AG09309 (cell line): ENCODE results near the gene KCTD1.

Source experiments
- DNase-seq: peaks from one replicate; pipeline ENCODE4 v3.0.0-alpha.2; 2010; ENCODE audit warnings: low read depth
- H3K4me3 ChIP-seq: 2 replicates; pipeline ENCODE4 v1.5.1; 2011; ENCODE audit warnings: mild to moderate bottlenecking, low read depth, low read length, moderate library complexity; ENCODE audit not compliant: control insufficient read depth
- TF ChIP-seq, protein P1 (sequence below): IDR thresholded peaks from 2 replicates; pipeline ENCODE4 v1.5.1; 2011; ENCODE audit warnings: mild to moderate bottlenecking, low read depth, low read length, inconsistent platforms; ENCODE audit not compliant: insufficient read depth, control insufficient read depth; ENCODE audit errors: missing control alignments

The KCTD1 gene

DNA sequence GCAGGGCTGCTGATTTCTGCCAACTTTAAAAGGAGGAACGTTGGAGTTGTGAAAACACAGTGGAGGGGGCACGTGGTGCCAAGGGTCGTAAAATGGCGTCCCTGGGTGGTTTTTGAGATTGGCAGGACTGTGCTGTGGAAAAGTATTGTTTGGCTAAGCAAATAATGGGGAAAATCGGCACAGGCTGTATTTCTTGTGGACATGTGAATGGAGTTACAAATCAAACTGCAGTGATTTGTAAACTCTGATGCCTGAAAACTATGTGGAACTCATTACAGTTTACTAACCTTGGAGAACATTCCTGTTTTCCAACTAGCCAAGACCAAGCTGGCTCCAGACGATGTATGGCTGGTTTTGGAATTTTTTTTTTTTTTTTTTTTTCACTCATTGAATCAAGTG, 68.7 kb downstream of the KCTD1 start:
- no peak overlapping the region for H3K4me3 ChIP-seq
- DNase-seq: peak; percentile 46

DNA sequence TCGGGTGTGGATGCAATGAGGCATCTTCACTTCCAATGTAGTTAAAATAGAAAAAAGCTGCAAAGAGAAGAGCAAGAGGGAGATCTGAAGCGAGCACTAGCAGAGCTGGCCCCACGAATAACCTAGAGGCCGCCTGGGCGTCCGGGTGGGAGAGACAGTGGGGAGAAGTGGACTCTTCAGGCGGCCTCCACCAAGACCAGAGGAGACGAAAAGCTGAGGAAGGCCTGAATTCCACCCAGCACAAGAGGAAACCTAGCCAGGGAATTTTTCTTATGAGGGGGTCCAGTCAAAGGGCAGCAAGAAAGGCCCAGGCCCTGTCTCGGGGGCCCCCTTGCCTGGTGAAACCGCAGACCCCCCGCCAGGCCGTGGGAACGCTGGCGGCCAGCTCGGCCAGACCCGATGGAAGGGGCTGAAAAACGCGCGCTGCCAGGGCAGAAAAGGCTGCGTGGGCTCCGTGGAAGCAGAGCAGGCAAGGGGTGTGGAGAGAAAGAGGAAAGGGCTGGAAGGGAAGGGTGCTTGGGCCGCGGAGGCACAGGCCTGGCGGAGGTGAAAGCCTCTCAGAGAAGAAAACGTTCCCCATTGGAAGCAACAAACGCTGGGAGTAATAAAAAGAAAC, 69.2 kb downstream of the KCTD1 start:
- no peak overlapping the region for H3K4me3 ChIP-seq
- DNase-seq: no peak
- TF ChIP-seq, protein P1, sequence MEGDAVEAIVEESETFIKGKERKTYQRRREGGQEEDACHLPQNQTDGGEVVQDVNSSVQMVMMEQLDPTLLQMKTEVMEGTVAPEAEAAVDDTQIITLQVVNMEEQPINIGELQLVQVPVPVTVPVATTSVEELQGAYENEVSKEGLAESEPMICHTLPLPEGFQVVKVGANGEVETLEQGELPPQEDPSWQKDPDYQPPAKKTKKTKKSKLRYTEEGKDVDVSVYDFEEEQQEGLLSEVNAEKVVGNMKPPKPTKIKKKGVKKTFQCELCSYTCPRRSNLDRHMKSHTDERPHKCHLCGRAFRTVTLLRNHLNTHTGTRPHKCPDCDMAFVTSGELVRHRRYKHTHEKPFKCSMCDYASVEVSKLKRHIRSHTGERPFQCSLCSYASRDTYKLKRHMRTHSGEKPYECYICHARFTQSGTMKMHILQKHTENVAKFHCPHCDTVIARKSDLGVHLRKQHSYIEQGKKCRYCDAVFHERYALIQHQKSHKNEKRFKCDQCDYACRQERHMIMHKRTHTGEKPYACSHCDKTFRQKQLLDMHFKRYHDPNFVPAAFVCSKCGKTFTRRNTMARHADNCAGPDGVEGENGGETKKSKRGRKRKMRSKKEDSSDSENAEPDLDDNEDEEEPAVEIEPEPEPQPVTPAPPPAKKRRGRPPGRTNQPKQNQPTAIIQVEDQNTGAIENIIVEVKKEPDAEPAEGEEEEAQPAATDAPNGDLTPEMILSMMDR: no peak

More for the DNA sequence above, 68.7 kb downstream of the KCTD1 start:
- TF ChIP-seq, protein P1: no peak

DNA sequence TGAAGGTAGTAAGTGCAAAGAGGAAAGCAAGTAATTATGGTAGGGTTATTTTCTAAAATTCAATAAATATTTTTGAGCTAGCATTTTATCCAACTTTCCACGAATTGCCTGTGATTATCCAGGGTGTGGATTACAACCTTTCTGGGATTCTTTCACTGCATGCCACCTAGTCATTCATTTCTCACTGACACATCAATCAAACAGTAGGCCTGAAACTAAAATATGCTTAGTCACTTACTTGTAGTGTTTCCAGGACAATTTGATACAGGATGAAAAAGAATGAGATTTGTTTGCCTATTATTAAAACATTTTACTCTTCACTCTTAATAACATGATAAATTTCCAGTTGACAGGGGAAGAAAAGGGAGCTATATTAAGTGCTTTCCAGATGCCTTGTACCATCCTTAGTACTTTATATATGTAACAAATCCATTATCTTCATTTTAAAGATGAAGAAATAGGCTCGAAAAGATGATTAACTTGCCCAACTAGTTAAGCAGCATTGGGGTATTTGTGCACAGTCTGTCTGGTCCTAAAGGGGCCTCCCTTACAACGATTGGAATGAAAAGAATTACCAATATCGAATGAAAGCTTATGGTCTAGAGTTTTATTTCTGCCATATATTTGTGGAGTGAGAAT, 70.4 kb downstream of the KCTD1 start:
- no peak overlapping the region for H3K4me3 ChIP-seq
- DNase-seq: no peak
- TF ChIP-seq, protein P1: no peak

DNA sequence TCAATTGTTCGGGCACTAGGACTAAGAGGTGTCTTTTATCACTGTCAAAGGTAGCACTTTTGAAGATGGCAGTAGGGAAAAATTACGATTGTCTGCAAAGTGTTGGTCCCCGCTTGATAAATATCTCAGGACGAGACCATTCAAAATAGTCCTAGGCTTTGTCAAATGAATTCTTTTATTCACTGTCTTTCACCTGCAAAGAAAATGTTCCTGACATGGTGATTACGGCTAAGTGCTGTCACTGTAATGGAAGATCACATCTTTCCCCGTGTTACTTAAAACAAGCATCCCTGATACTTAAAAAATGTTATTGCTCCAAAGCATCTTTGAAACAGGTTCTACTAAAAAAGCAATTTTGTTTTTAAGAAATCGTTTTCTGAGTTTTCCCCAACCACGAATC, 71.7 kb downstream of the KCTD1 start:
- TF ChIP-seq, protein P1: no peak
- no peak for DNase-seq

DNA sequence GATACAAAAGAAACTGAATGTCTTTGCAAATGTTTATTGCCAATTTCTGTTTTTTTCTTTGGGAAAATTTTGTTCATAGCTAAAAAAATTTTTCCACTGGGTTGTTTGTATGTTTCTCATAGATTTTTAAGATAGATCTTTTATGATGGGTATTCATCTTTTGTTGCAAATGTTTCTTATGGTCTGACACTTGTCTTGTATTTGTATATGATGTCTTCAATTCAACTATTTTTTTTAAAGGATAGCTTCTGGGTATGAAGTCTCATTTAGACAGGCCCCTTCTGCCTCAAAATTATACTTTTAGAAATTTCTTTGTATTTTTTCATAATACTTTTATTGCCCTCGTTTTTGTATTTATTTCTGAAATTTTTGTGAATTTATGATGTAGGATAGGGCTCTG, 73.8 kb downstream of the KCTD1 start:
- TF ChIP-seq, protein P1: no peak
- H3K4me3 ChIP-seq: no peak overlapping the region
- no peak for DNase-seq

More for the DNA sequence above, 71.7 kb downstream of the KCTD1 start:
- no peak overlapping the region for H3K4me3 ChIP-seq

DNA sequence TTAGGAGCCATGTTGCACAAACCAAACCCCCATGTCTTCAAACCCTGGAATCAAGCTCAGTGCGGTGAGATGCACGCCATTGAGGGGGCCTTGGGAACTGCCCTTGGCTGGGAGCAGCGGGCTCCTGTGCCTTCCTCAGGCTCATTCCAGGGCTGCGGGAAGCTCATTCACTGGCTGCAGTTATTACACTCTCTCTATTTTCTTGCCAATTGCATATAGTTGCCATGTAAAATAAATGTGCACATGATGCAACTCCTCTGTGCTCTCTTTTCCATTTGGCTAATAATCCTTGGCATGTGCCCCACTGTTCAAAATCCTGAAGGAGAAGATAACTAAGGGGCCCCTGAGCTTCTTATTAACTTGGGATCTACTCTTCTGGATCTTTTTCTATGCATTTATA, 74.7 kb downstream of the KCTD1 start:
- TF ChIP-seq, protein P1: no peak
- H3K4me3 ChIP-seq: no peak overlapping the region
- no peak for DNase-seq

DNA sequence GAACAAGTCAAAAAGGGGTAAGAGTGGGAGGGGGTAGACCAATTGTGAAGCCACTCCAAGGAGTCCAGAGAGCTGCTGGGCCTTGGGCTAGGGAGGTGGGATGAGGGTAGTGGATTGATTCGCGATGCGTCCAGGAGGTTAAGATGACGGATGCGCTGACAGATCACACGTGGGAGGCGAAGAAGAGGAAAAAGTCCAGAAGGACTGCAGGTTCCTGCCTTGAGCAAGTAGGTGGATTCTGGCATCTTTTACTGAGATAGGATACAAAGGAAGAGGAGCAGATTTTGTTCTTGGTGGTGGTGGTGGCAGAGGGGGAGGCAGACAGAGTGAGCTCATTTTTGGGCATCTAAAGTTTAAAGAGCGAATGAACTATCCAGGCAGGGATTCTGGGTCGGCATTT, 76.5 kb downstream of the KCTD1 start:
- DNase-seq: no peak
- no peak overlapping the region for H3K4me3 ChIP-seq
- TF ChIP-seq, protein P1: no peak
